ENCODE data around the gene CYTH4.

The CYTH4 gene

GRCh38 chr22:37353839-37354238 is 71.5 kb downstream of the CYTH4 start:
- Histone ChIP-seq H3K36me3 (ENCODE audit: control insufficient read depth, insufficient read depth, low read length, severe bottlenecking) (no peaks in the 10 kb centered on the region), H3K9me3 (ENCODE audit: control insufficient read depth, low read length) (peaks cover 3% of the 10 kb centered on the region), H3K4me1 (ENCODE audit: control insufficient read depth, insufficient read depth, low read length) (no peaks in the 10 kb centered on the region), H3K4me3 (ENCODE audit: low read length) (no peak overlapping the region), H3K9ac (ENCODE audit: low read length) (no peak overlapping the region), H3K27me3 (replicated peaks; ENCODE audit: control insufficient read depth, insufficient read depth, low read length) (peaks cover 78% of the 10 kb centered on the region)
- DNase-seq (ENCODE audit: low read depth), result peak; percentile 34

GRCh38 chr22:37354261-37354660 is 72.0 kb downstream of the CYTH4 start:
- Histone ChIP-seq H3K36me3 (ENCODE audit: control insufficient read depth, insufficient read depth, low read length, severe bottlenecking) (no peaks in the 10 kb centered on the region), H3K9me3 (ENCODE audit: control insufficient read depth, low read length) (peaks cover 3% of the 10 kb centered on the region), H3K9ac (ENCODE audit: low read length) (no peak overlapping the region), H3K4me3 (ENCODE audit: low read length) (no peak overlapping the region), H3K4me1 (ENCODE audit: control insufficient read depth, insufficient read depth, low read length) (no peaks in the 10 kb centered on the region), H3K27me3 (replicated peaks; ENCODE audit: control insufficient read depth, insufficient read depth, low read length) (peaks cover 78% of the 10 kb centered on the region)
- no peak for DNase-seq (ENCODE audit: low read depth)

- no peak for DNase-seq (ENCODE audit: low read depth)
- H3K36me3 ChIP-seq (ENCODE audit: control insufficient read depth, insufficient read depth, low read length, severe bottlenecking), result no peaks in the 10 kb centered on the region
- no peaks in the 10 kb centered on the region for H3K4me1 ChIP-seq (ENCODE audit: control insufficient read depth, insufficient read depth, low read length)
- peaks cover 3% of the 10 kb centered on the region for H3K9me3 ChIP-seq (ENCODE audit: control insufficient read depth, low read length)
- H3K4me3 ChIP-seq (ENCODE audit: low read length), result no peak overlapping the region
- no peak overlapping the region for H3K9ac ChIP-seq (ENCODE audit: low read length)
- H3K27me3 ChIP-seq (replicated peaks; ENCODE audit: control insufficient read depth, insufficient read depth, low read length), result peaks cover 82% of the 10 kb centered on the region
Observed at GRCh38 chr22:37354670-37355069, 72.4 kb downstream of the CYTH4 start.

GRCh38 chr22:37355174-37355573 is 72.9 kb downstream of the CYTH4 start:
- Histone ChIP-seq H3K4me1 (ENCODE audit: control insufficient read depth, insufficient read depth, low read length) (no peaks in the 10 kb centered on the region), H3K36me3 (ENCODE audit: control insufficient read depth, insufficient read depth, low read length, severe bottlenecking) (no peaks in the 10 kb centered on the region), H3K27me3 (replicated peaks; ENCODE audit: control insufficient read depth, insufficient read depth, low read length) (peaks cover 87% of the 10 kb centered on the region), H3K4me3 (ENCODE audit: low read length) (no peak overlapping the region), H3K9ac (ENCODE audit: low read length) (no peak overlapping the region), H3K9me3 (ENCODE audit: control insufficient read depth, low read length) (peaks cover 3% of the 10 kb centered on the region)
- no peak for DNase-seq (ENCODE audit: low read depth)

- Histone ChIP-seq H3K9ac (ENCODE audit: low read length) (no peak overlapping the region), H3K4me3 (ENCODE audit: low read length) (no peak overlapping the region), H3K36me3 (ENCODE audit: control insufficient read depth, insufficient read depth, low read length, severe bottlenecking) (no peaks in the 10 kb centered on the region), H3K9me3 (ENCODE audit: control insufficient read depth, low read length) (peaks cover 3% of the 10 kb centered on the region), H3K4me1 (ENCODE audit: control insufficient read depth, insufficient read depth, low read length) (no peaks in the 10 kb centered on the region), H3K27me3 (replicated peaks; ENCODE audit: control insufficient read depth, insufficient read depth, low read length) (peaks cover 87% of the 10 kb centered on the region)
- no peak for DNase-seq (ENCODE audit: low read depth)
Observed at GRCh38 chr22:37356922-37357321, 74.6 kb downstream of the CYTH4 start.

DNA sequence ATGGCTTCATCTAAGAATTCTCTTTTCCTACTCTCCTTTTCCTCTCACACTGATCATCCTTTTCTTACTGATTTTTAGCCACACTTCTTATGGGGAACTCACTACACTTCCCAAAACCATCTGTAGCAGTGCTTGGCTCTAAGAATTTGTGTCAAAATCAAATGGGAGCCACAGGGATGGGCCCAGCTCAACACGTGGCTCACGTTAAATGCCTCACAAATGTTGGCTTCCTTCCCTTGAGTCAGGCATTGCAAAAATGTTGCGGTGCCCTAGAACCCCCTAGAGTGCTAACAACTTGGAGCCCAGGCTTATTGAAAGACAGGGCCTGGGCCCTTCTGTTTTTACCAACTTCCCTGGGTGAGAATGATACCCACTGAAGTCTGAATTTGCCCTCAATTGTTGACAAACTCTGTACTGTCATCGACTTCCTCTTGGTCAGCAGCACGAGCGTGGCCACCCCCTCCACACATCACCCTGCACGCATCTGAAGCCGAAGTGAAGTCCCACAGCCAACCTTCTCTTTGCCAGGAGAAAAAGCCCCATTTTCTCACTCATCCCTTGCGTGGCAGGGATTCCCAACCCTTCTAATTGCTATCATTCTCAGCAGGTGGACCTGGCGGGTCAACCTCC is 75.3 kb downstream of the CYTH4 start:
- H3K4me3 ChIP-seq (ENCODE audit: low read length), result no peak overlapping the region
- no peak overlapping the region for H3K9ac ChIP-seq (ENCODE audit: low read length)
- DNase-seq (ENCODE audit: low read depth), result no peak
- H3K36me3 ChIP-seq (ENCODE audit: control insufficient read depth, insufficient read depth, low read length, severe bottlenecking), result no peaks in the 10 kb centered on the region
- H3K27me3 ChIP-seq (replicated peaks; ENCODE audit: control insufficient read depth, insufficient read depth, low read length), result peaks cover 90% of the 10 kb centered on the region
- H3K4me1 ChIP-seq (ENCODE audit: control insufficient read depth, insufficient read depth, low read length), result no peaks in the 10 kb centered on the region
- peaks cover 3% of the 10 kb centered on the region for H3K9me3 ChIP-seq (ENCODE audit: control insufficient read depth, low read length)

GRCh38 chr22:37358386-37358785 is 76.1 kb downstream of the CYTH4 start:
- no peak for DNase-seq (ENCODE audit: low read depth)
- no peaks in the 10 kb centered on the region for H3K36me3 ChIP-seq (ENCODE audit: control insufficient read depth, insufficient read depth, low read length, severe bottlenecking)
- H3K27me3 ChIP-seq (replicated peaks; ENCODE audit: control insufficient read depth, insufficient read depth, low read length), result peaks cover 90% of the 10 kb centered on the region

GRCh38 chr22:37358917-37359316 is 76.6 kb downstream of the CYTH4 start:
- H3K9ac ChIP-seq (ENCODE audit: low read length), result no peak overlapping the region
- peaks cover 3% of the 10 kb centered on the region for H3K9me3 ChIP-seq (ENCODE audit: control insufficient read depth, low read length)
- H3K4me3 ChIP-seq (ENCODE audit: low read length), result no peak overlapping the region
- H3K36me3 ChIP-seq (ENCODE audit: control insufficient read depth, insufficient read depth, low read length, severe bottlenecking), result no peaks in the 10 kb centered on the region
- H3K27me3 ChIP-seq (replicated peaks; ENCODE audit: control insufficient read depth, insufficient read depth, low read length), result peaks cover 90% of the 10 kb centered on the region
- no peak for DNase-seq (ENCODE audit: low read depth)
- H3K4me1 ChIP-seq (ENCODE audit: control insufficient read depth, insufficient read depth, low read length), result no peaks in the 10 kb centered on the region

More at GRCh38 chr22:37358386-37358785, 76.1 kb downstream of the CYTH4 start:
- peaks cover 3% of the 10 kb centered on the region for H3K9me3 ChIP-seq (ENCODE audit: control insufficient read depth, low read length)
- no peak overlapping the region for H3K9ac ChIP-seq (ENCODE audit: low read length)
- no peaks in the 10 kb centered on the region for H3K4me1 ChIP-seq (ENCODE audit: control insufficient read depth, insufficient read depth, low read length)
- no peak overlapping the region for H3K4me3 ChIP-seq (ENCODE audit: low read length)

DNA sequence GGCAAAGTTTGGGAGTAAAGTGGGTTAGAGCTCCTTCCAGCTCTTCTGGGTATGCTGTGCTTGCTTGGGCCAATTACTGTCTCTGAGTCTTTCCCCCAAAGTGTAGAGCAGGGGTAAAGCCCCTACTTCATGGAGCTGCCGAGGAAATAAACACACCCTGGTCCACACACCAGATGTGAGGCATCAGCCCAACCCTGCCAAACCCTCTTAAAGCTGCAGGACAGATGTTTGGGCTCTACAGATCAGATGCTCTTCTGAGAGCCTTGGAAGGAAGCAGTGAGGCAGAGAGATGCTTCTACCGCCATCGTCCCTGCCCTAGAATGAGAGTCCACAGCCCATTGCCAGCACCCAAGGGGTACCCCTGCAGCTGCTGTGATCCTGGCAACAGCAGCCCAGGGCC is 80.3 kb downstream of the CYTH4 start:
- peaks cover 67% of the 10 kb centered on the region for H3K27me3 ChIP-seq (replicated peaks; ENCODE audit: control insufficient read depth, insufficient read depth, low read length)
- H3K4me1 ChIP-seq (ENCODE audit: control insufficient read depth, insufficient read depth, low read length), result no peaks in the 10 kb centered on the region
- no peak overlapping the region for H3K4me3 ChIP-seq (ENCODE audit: low read length)
- no peaks in the 10 kb centered on the region for H3K9me3 ChIP-seq (ENCODE audit: control insufficient read depth, low read length)
- DNase-seq (ENCODE audit: low read depth), result peak; percentile 13
- H3K9ac ChIP-seq (ENCODE audit: low read length), result no peak overlapping the region
- H3K36me3 ChIP-seq (ENCODE audit: control insufficient read depth, insufficient read depth, low read length, severe bottlenecking), result no peaks in the 10 kb centered on the region

GRCh38 chr22:37363261-37363992 is 81.1 kb downstream of the CYTH4 start:
- Histone ChIP-seq H3K4me3 (ENCODE audit: low read length) (no peak overlapping the region), H3K4me1 (ENCODE audit: control insufficient read depth, insufficient read depth, low read length) (no peaks in the 10 kb centered on the region), H3K9ac (ENCODE audit: low read length) (no peak overlapping the region), H3K36me3 (ENCODE audit: control insufficient read depth, insufficient read depth, low read length, severe bottlenecking) (no peaks in the 10 kb centered on the region), H3K27me3 (replicated peaks; ENCODE audit: control insufficient read depth, insufficient read depth, low read length) (peaks cover 59% of the 10 kb centered on the region), H3K9me3 (ENCODE audit: control insufficient read depth, low read length) (no peaks in the 10 kb centered on the region)
- DNase-seq (ENCODE audit: low read depth), result no peak

Data from adipocyte (in vitro differentiated cells).